CD14-positive monocyte (primary cell): ENCODE results near the gene ABTB2. TPM values are rescaled to one million over a fixed set of nuclear protein-coding genes. Genes with fewer than 3 reads are reported as not detected.

Source experiments
- DNase-seq, 3 donors: peaks; one replicate each; pipeline ENCODE4 v3.0.0-alpha.2; 2011 to 2022
- H2AFZ ChIP-seq: 2 replicates; pipeline ENCODE4 v1.6.0; 2012; ENCODE audit warnings: mild to moderate bottlenecking, low read depth, low read length, inconsistent platforms; ENCODE audit not compliant: insufficient read depth, poor library complexity, severe bottlenecking
- H3K27ac ChIP-seq, 2 donors: 1 replicate in 1 of 2; 2 replicates in 1 of 2; pipeline ENCODE4 v1.5.1; 2012 to 2013; ENCODE audit warnings: low read length in 2 of 2, control low read depth in 1 of 2, inconsistent platforms in 1 of 2, low read depth in 1 of 2, mild to moderate bottlenecking in 1 of 2
- H3K27me3 ChIP-seq, 2 donors: one replicate each; pipeline versions ENCODE4 v1.6.0 to v1.6.1; 2011 to 2013; ENCODE audit warnings: low read length in 2 of 2; ENCODE audit not compliant: control insufficient read depth in 2 of 2, insufficient read depth in 2 of 2
- H3K36me3 ChIP-seq, 2 donors: replicated peaks in 1 of 2; 1 replicate in 1 of 2; 2 replicates in 1 of 2; pipeline versions ENCODE4 v1.5.1 to v1.6.1; 2012 to 2013; ENCODE audit warnings: low read length in 2 of 2, control low read depth in 1 of 2, inconsistent platforms in 1 of 2, mild to moderate bottlenecking in 1 of 2; ENCODE audit not compliant: insufficient read depth in 2 of 2, control insufficient read depth in 1 of 2
- H3K4me1 ChIP-seq, 2 donors: 1 replicate in 1 of 2; 2 replicates in 1 of 2; pipeline versions ENCODE4 v1.5.1 to v1.6.1; 2012 to 2013; ENCODE audit warnings: low read length in 2 of 2, control low read depth in 1 of 2, inconsistent platforms in 1 of 2, mild to moderate bottlenecking in 1 of 2, moderate library complexity in 1 of 2; ENCODE audit not compliant: insufficient read depth in 2 of 2, control insufficient read depth in 1 of 2
- H3K4me2 ChIP-seq: replicated peaks from 2 replicates; pipeline ENCODE3; 2012; ENCODE audit warnings: low read length, moderate library complexity, mild to moderate bottlenecking; ENCODE audit not compliant: poor library complexity, severe bottlenecking; ENCODE audit errors: extremely low read depth
- H3K4me3 ChIP-seq, 3 experiments: fragments of 200-600 bp in 1 of 3; sonication (generic) in 1 of 3; replicated peaks in 1 of 3; 1 replicate in 2 of 3; 2 replicates in 1 of 3; pipeline ENCODE4 v1.5.1; 2011 to 2013; ENCODE audit warnings: low read length in 3 of 3, mild to moderate bottlenecking in 3 of 3, control low read depth in 2 of 3, low read depth in 2 of 3, inconsistent platforms in 1 of 3, moderate library complexity in 1 of 3
- H3K79me2 ChIP-seq: 2 replicates; pipeline ENCODE4 v1.6.0; 2012; ENCODE audit warnings: mild to moderate bottlenecking, control low read depth, inconsistent platforms, low read length, moderate library complexity; ENCODE audit not compliant: insufficient read depth
- H3K9ac ChIP-seq: 2 replicates; pipeline ENCODE4 v1.6.0; 2017; ENCODE audit warnings: low read length, mild to moderate bottlenecking; ENCODE audit not compliant: insufficient read depth, poor library complexity, severe bottlenecking
- H3K9me3 ChIP-seq, 2 donors: replicated peaks in 1 of 2; 1 replicate in 1 of 2; 2 replicates in 1 of 2; pipeline versions ENCODE4 v1.5.1 to v1.6.1; 2012 to 2013; ENCODE audit warnings: low read length in 2 of 2, control low read depth in 1 of 2; ENCODE audit not compliant: control insufficient read depth in 1 of 2, insufficient read depth in 1 of 2
- H4K20me1 ChIP-seq: 2 replicates; pipeline ENCODE4 v1.6.0; 2012; ENCODE audit warnings: mild to moderate bottlenecking, low read length, control low read depth, moderate library complexity; ENCODE audit not compliant: insufficient read depth
- H3K27ac Mint-ChIP-seq, 7 donors: one replicate each; pipeline ENCODE4 v1.8.0; 2020; ENCODE audit warnings: mild to moderate bottlenecking in 7 of 7, mixed read lengths in 7 of 7, moderate library complexity in 6 of 7, inconsistent platforms in 2 of 7
- H3K27me3 Mint-ChIP-seq, 3 donors: one replicate each; pipeline ENCODE4 v1.8.0; 2021 to 2022; ENCODE audit warnings: low read depth in 3 of 3, mild to moderate bottlenecking in 3 of 3, mixed read lengths in 3 of 3, moderate library complexity in 3 of 3, inconsistent platforms in 1 of 3
- H3K36me3 Mint-ChIP-seq, 2 donors: one replicate each; pipeline ENCODE4 v1.8.0; 2020; ENCODE audit warnings: mixed read lengths in 2 of 2, inconsistent platforms in 1 of 2, mild to moderate bottlenecking in 1 of 2
- H3K4me1 Mint-ChIP-seq: one replicate; pipeline ENCODE4 v1.8.0; 2020; ENCODE audit warnings: mild to moderate bottlenecking, mixed read lengths
- H3K4me3 Mint-ChIP-seq, 2 donors: one replicate each; pipeline ENCODE4 v1.8.0; 2020; ENCODE audit warnings: mild to moderate bottlenecking in 2 of 2, mixed read lengths in 2 of 2, moderate library complexity in 1 of 2
- H3K9me3 Mint-ChIP-seq, 7 donors: one replicate each; pipeline ENCODE4 v1.8.0; 2020 to 2022; ENCODE audit warnings: mixed read lengths in 7 of 7, mild to moderate bottlenecking in 6 of 7, moderate library complexity in 6 of 7, inconsistent platforms in 2 of 7
- CTCF ChIP-seq: fragments of 200-600 bp; IDR thresholded peaks from one replicate; pipeline ENCODE4 v1.8.0; 2022; ENCODE audit warnings: antibody characterized with exemption, mild to moderate bottlenecking
- WGBS: methylation state at CpG from one replicate; pipeline ENCODE4 v1.1.5; 2013; ENCODE audit warnings: missing lambda C conversion rate; ENCODE audit not compliant: insufficient coverage; 5-methylcytosine and 5-hydroxymethylcytosine counted together
- intact Hi-C, 2 donors: fragments of 100-400 bp; cut with micrococcal nuclease; formaldehyde crosslinking; loops; one replicate each; pipeline versions ENCODE4 v1.15.0 to v1.15.1; 2023
- polyA plus RNA-seq, 3 donors: library from polyadenylated mRNA; depleted of rRNA in 1 of 3; unstranded in 2 of 3; stranded (reverse) in 1 of 3; fragments of 300-500 nt in 2 of 3; fragments of >200 nt in 1 of 3; fragmentation: Illumina TruSeq in 2 of 3; gene quantifications; 1 replicate in 2 of 3; 2 replicates in 1 of 3; pipeline ENCODE4 v1.2.3, GENCODE V29; 2012 to 2021

ABTB2 gene
- polyA plus RNA-seq, 3 donors, result 0.25 to 1.7 (median 0.26) TPM

DNA sequence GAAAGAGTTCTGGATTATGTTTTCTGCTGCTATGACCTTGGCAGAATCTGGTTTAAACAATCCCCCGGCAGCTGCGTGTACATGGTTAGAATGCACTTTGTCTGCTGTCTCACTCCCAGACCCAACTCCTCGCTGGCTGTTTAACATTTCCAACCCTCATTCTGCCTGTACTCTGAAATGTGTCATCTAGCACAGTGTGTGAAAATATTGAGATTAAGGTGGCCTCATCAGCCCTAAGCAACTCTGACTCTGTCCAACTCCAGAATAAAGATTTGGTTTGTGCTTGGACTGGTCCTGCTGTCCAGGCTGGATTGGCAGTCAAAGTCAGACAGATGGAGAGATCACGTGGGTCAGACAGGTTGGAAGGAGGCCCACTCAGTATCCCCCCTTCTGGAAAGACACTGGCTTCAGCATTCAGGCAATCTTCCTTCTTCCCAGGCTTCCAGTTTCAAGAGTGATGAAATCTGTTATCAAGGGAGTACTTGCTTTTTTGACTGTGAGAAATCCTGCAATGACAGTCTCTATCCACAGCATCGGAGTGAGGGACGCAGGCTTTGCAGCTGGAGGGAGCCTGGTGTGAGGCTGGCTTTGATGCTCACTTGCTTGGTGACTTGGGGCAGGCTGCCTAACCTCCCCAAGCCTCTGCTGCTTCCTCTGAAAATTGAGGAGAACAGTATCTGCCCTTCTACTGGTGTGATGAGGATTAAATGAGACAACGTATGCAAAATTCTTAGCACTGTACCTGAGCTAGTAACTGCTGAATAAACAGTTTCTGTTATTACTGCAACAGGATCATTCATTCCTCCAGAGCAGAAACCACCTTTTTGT, 29.8 kb downstream of the ABTB2 start:
- no peak for TF ChIP-seq CTCF
- Mint-ChIP-seq H3K36me3 (no peaks in the 10 kb centered on the region), H3K9me3 (peaks cover 0 to 3% (median 0%) of the 10 kb centered on the region in 7 donors), H3K27ac (no peak overlapping the region), H3K4me1 (peaks cover 9% of the 10 kb centered on the region), H3K4me3 (no peak overlapping the region), H3K27me3 (peaks cover 0 to 2% (median 2%) of the 10 kb centered on the region in 3 donors)
- 100% methylated on average over 3 of the region's 7 CpGs for WGBS
- Histone ChIP-seq H2AFZ (no peak overlapping the region), H3K4me1 (peaks cover 7 to 8% of the 10 kb centered on the region in 2 donors), H3K36me3 (no peaks in the 10 kb centered on the region), H3K27me3 (no peaks in the 10 kb centered on the region), H3K79me2 (no peaks in the 10 kb centered on the region), H3K4me2 (no peak overlapping the region), H3K9ac (no peak overlapping the region), H3K4me3 (no peak overlapping the region), H3K27ac (no peak overlapping the region), H4K20me1 (no peaks in the 10 kb centered on the region), H3K9me3 (no peaks in the 10 kb centered on the region)
- intact Hi-C loops, result no loop called here
- DNase-seq, result no peak

DNA sequence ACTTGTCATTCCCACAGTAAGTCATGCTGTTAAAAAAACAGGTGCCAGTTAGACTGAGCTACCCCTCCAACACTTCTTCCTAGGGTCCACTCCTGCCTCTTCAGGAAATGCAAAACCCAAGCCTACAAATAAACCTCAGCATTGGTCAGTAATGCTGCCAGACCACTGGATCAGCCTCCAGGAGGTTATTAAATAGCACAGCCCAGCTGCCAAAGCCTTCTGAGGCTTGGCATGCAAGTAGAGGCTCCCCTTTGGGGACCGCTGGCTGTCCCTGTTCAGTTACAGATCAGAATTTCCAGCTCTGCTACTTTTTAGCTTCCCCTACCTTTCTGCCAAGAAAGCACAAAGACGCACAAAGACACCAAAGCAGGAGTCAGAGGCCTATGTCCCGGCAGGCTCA, 33.3 kb downstream of the ABTB2 start:
- no peaks in the 10 kb centered on the region for H3K36me3 ChIP-seq
- H3K4me1 ChIP-seq, result no peaks in the 10 kb centered on the region
- peaks cover 0 to 2% (median 0%) of the 10 kb centered on the region in 7 donors for H3K9me3 Mint-ChIP-seq
- no peak overlapping the region for H3K27ac Mint-ChIP-seq
- H3K36me3 Mint-ChIP-seq, result no peaks in the 10 kb centered on the region
- intact Hi-C loops, result no loop called here
- H3K79me2 ChIP-seq, result no peaks in the 10 kb centered on the region
- H3K4me3 ChIP-seq, result no peak overlapping the region
- WGBS, result 100% methylated on average over 3 of the region's 3 CpGs
- H3K4me3 Mint-ChIP-seq, result no peak overlapping the region
- H2AFZ ChIP-seq, result no peak overlapping the region
- no peak for TF ChIP-seq CTCF
- H3K27me3 ChIP-seq, result no peaks in the 10 kb centered on the region
- H3K9ac ChIP-seq, result no peak overlapping the region
- H3K4me1 Mint-ChIP-seq, result no peaks in the 10 kb centered on the region
- H3K27me3 Mint-ChIP-seq, result peaks cover 2 to 3% (median 3%) of the 10 kb centered on the region in 3 donors
- H3K4me2 ChIP-seq, result no peak overlapping the region
- no peaks in the 10 kb centered on the region for H3K9me3 ChIP-seq
- DNase-seq, result no peak
- H4K20me1 ChIP-seq, result no peaks in the 10 kb centered on the region
- no peak overlapping the region for H3K27ac ChIP-seq
